ENCODE measurements around the gene NDUFS5.
"Not testable (repeated sequence)": the region's sequence is repeated elsewhere in the genome, so short reads cannot be mapped to it uniquely, and the experiment has no call there.

DNA sequence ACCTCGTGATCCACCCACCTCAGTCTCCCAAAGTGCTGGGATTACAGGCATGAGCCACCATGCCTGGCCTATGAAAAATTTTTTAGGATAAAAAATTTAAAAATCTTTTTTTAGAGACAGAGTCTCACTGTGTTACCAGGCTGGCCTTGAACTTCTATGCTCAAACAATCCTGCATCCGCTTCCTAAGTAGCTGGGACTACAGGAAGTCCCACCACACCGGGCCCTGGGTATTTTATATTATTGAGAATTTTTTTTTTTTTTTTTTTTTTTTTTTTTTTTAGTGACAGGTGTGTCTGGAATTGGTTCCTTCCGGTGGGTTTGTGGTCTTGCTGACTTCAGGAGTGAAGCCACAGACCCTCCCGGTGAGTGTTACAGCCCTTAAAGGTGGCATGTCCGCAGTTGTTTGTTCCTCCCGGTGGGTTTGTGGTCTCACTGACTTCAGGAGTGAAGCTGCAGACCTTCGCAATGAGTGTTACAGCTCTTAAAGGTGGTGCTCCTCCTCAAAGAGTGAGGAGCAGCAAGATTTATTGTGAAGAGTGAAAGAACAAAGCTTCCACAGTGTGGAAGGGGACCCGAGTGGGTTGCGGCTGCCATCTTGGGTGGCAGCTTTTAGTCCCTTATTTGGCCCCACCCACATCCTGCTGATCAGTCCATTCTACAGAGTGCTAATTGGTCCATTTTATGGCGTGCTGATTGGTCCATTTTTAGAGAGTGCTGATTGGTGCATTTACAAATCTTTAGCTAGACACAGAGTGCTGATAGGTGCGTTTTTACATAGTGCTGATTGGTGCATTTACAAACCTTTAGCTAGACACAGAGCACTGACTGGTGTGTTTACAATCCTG lies 48.5 kb upstream of the NDUFS5 start:
- TF ChIP-seq, protein P1, sequence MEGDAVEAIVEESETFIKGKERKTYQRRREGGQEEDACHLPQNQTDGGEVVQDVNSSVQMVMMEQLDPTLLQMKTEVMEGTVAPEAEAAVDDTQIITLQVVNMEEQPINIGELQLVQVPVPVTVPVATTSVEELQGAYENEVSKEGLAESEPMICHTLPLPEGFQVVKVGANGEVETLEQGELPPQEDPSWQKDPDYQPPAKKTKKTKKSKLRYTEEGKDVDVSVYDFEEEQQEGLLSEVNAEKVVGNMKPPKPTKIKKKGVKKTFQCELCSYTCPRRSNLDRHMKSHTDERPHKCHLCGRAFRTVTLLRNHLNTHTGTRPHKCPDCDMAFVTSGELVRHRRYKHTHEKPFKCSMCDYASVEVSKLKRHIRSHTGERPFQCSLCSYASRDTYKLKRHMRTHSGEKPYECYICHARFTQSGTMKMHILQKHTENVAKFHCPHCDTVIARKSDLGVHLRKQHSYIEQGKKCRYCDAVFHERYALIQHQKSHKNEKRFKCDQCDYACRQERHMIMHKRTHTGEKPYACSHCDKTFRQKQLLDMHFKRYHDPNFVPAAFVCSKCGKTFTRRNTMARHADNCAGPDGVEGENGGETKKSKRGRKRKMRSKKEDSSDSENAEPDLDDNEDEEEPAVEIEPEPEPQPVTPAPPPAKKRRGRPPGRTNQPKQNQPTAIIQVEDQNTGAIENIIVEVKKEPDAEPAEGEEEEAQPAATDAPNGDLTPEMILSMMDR (IDR thresholded peaks at IDR 0.05) = not testable (repeated sequence)
- not testable (repeated sequence) for TF ChIP-seq EZH2phosphoT487 (IDR thresholded peaks at IDR 0.05)
